HEK293 (cell line): ENCODE data around the gene NFXL1.

Experiments
- CTCF ChIA-PET: fragments of 350-600 bp; formaldehyde crosslinking; extraction: SDS; loops from one replicate; lab custom pipeline; 2021; ENCODE audit warnings: antibody characterized with exemption; lab: Yijun Ruan, JAX
- POLR2A ChIA-PET: fragments of 300-600 bp; formaldehyde crosslinking; extraction: SDS; loops from one replicate; lab custom pipeline; 2020; ENCODE audit warnings: antibody characterized with exemption, inconsistent platforms; lab: Yijun Ruan, JAX
- H3K27ac ChIP-seq: fragments of 200-500 bp; sonication (Bioruptor generic); 2 replicates; pipeline ENCODE4 v1.5.1; 2014; ENCODE audit warnings: low read depth, low read length, control low read depth, inconsistent platforms; ENCODE audit errors: extremely low read depth
- H3K36me3 ChIP-seq, 2 experiments: fragments of 200-500 bp in 1 of 2; sonication (Bioruptor generic) in 1 of 2; 1 replicate in 1 of 2; 2 replicates in 1 of 2; pipeline ENCODE4 v1.5.1; 2014 to 2017; ENCODE audit warnings: inconsistent platforms in 2 of 2, low read length in 2 of 2; ENCODE audit not compliant: control insufficient read depth in 2 of 2, insufficient read depth in 1 of 2
- H3K4me1 ChIP-seq: fragments of 200-500 bp; sonication (Bioruptor generic); 2 replicates; pipeline ENCODE4 v1.5.1; 2014; ENCODE audit warnings: mild to moderate bottlenecking, low read length, inconsistent platforms; ENCODE audit not compliant: control insufficient read depth, insufficient read depth
- H3K4me3 ChIP-seq: 2 replicates; pipeline ENCODE4 v1.5.1; 2011; ENCODE audit warnings: low read depth, mild to moderate bottlenecking, control low read depth, low read length, moderate library complexity
- H3K9me3 ChIP-seq: fragments of 200-500 bp; sonication (Bioruptor generic); 2 replicates; pipeline ENCODE4 v1.5.1; 2014; ENCODE audit warnings: low read depth, low read length, inconsistent platforms; ENCODE audit not compliant: control insufficient read depth, insufficient read depth
- BCL11B ChIP-seq: fragments of 450-650 bp; formaldehyde crosslinking; IDR thresholded peaks from 2 replicates; pipeline ENCODE4 v1.5.1; 2016; ENCODE audit warnings: low read depth, missing biosample characterization, missing genetic modification characterization
- GLIS1 ChIP-seq: fragments of 450-650 bp; formaldehyde crosslinking; IDR thresholded peaks from 2 replicates; pipeline ENCODE4 v1.5.1; 2016; ENCODE audit warnings: missing biosample characterization, missing genetic modification characterization
- HIC1 ChIP-seq: fragments of 450-650 bp; formaldehyde crosslinking; IDR thresholded peaks from 2 replicates; pipeline ENCODE4 v1.5.1; 2016; ENCODE audit warnings: missing biosample characterization, missing genetic modification characterization
- PBX3 ChIP-seq: sonication (generic); formaldehyde crosslinking; IDR thresholded peaks from 2 replicates; pipeline ENCODE4 v1.8.1; 2022; ENCODE audit warnings: mild to moderate bottlenecking, moderate library complexity, missing genetic modification reagents
- REST ChIP-seq: fragments of 450-650 bp; formaldehyde crosslinking; IDR thresholded peaks from 2 replicates; pipeline ENCODE4 v1.5.1; 2016; ENCODE audit warnings: missing biosample characterization, missing genetic modification characterization
- SCRT1 ChIP-seq: fragments of 450-650 bp; formaldehyde crosslinking; IDR thresholded peaks from 2 replicates; pipeline ENCODE4 v1.5.1; 2016; ENCODE audit warnings: missing biosample characterization, missing genetic modification characterization, borderline replicate concordance
- ZBTB1 ChIP-seq: fragments of 450-650 bp; formaldehyde crosslinking; IDR thresholded peaks from 2 replicates; pipeline ENCODE4 v1.5.1; 2016; ENCODE audit warnings: missing biosample characterization, missing genetic modification characterization
- ZBTB21 ChIP-seq: fragments of 450-650 bp; formaldehyde crosslinking; IDR thresholded peaks from 2 replicates; pipeline ENCODE4 v1.5.1; 2017; ENCODE audit warnings: missing biosample characterization, missing genetic modification characterization
- ZBTB7A ChIP-seq: fragments of 450-650 bp; formaldehyde crosslinking; IDR thresholded peaks from 2 replicates; pipeline ENCODE4 v1.5.1; 2016; ENCODE audit warnings: low read depth, missing biosample characterization, missing genetic modification characterization
- ZFHX2 ChIP-seq: fragments of 450-650 bp; formaldehyde crosslinking; conservative IDR thresholded peaks from 2 replicates; pipeline ENCODE4 v1.5.1; 2016; ENCODE audit warnings: missing biosample characterization, missing genetic modification characterization
- ZNF133 ChIP-seq: fragments of 450-650 bp; formaldehyde crosslinking; IDR thresholded peaks from 2 replicates; pipeline ENCODE4 v1.5.1; 2016; ENCODE audit warnings: missing biosample characterization, missing genetic modification characterization
- ZNF169 ChIP-seq: fragments of 450-650 bp; formaldehyde crosslinking; IDR thresholded peaks from 2 replicates; pipeline ENCODE4 v1.5.1; 2016; ENCODE audit warnings: missing biosample characterization, missing genetic modification characterization
- ZNF19 ChIP-seq: fragments of 450-650 bp; formaldehyde crosslinking; IDR thresholded peaks from 2 replicates; pipeline ENCODE4; 2016; ENCODE audit warnings: missing biosample characterization, missing genetic modification characterization, low read depth
- ZNF214 ChIP-seq: fragments of 450-650 bp; formaldehyde crosslinking; IDR thresholded peaks from 2 replicates; pipeline ENCODE4 v1.5.1; 2017; ENCODE audit warnings: missing biosample characterization, mild to moderate bottlenecking, missing genetic modification characterization, borderline replicate concordance
- ZNF23 ChIP-seq: fragments of 450-650 bp; formaldehyde crosslinking; IDR thresholded peaks from 2 replicates; pipeline ENCODE4 v1.5.1; 2016; ENCODE audit warnings: missing biosample characterization, missing genetic modification characterization, borderline replicate concordance
- ZNF274 ChIP-seq, 2 experiments: fragments of 200-500 bp in 1 of 2; fragments of 450-650 bp in 1 of 2; sonication (Bioruptor generic) in 1 of 2; formaldehyde crosslinking in 1 of 2; IDR thresholded peaks; 2 replicates each; pipeline versions ENCODE4 v1.5.1 to v1.6.1; 2014 to 2016; ENCODE audit warnings: borderline replicate concordance in 1 of 2, inconsistent platforms in 1 of 2, low read length in 1 of 2, missing biosample characterization in 1 of 2, missing genetic modification characterization in 1 of 2
- ZNF280C ChIP-seq: fragments of 450-650 bp; formaldehyde crosslinking; IDR thresholded peaks from 2 replicates; pipeline ENCODE4 v1.5.1; 2016; ENCODE audit warnings: missing biosample characterization, missing genetic modification characterization
- ZNF426 ChIP-seq: fragments of 450-650 bp; formaldehyde crosslinking; IDR thresholded peaks from 2 replicates; pipeline ENCODE4 v1.5.1; 2017; ENCODE audit warnings: missing biosample characterization, missing genetic modification characterization, mild to moderate bottlenecking, inconsistent platforms, moderate library complexity
- ZNF585B ChIP-seq: fragments of 450-650 bp; formaldehyde crosslinking; IDR thresholded peaks from 2 replicates; pipeline ENCODE4 v1.5.1; 2016; ENCODE audit warnings: missing biosample characterization, missing genetic modification characterization
- ZNF596 ChIP-seq: fragments of 450-650 bp; IDR thresholded peaks from 2 replicates; pipeline ENCODE4 v1.5.0; 2018; ENCODE audit warnings: missing biosample characterization, mild to moderate bottlenecking, missing genetic modification characterization, moderate library complexity
- ZNF692 ChIP-seq: fragments of 450-650 bp; formaldehyde crosslinking; IDR thresholded peaks from 2 replicates; pipeline ENCODE4 v1.5.1; 2016; ENCODE audit warnings: missing biosample characterization, missing genetic modification characterization
- ZNF701 ChIP-seq: fragments of 450-650 bp; formaldehyde crosslinking; IDR thresholded peaks from 2 replicates; pipeline ENCODE4 v1.5.1; 2016; ENCODE audit warnings: missing biosample characterization, missing genetic modification characterization
- ZNF777 ChIP-seq: fragments of 450-650 bp; formaldehyde crosslinking; IDR thresholded peaks from 2 replicates; pipeline ENCODE4 v1.5.1; 2017; ENCODE audit warnings: missing biosample characterization, missing genetic modification characterization, borderline replicate concordance
- ZNF830 ChIP-seq: fragments of 450-650 bp; IDR thresholded peaks from 2 replicates; pipeline ENCODE4 v1.5.0; 2018; ENCODE audit warnings: missing biosample characterization, missing genetic modification characterization, low read depth, mild to moderate bottlenecking, moderate library complexity

The NFXL1 gene

GRCh38 chr4:47876310-47876709 lies 38.1 kb downstream of the NFXL1 start:
- peaks cover 5 to 72% of the 10 kb centered on the region in 2 experiments; a peak in 2 of 3 replicates for H3K36me3 ChIP-seq
- no peak overlapping the region for H3K4me3 ChIP-seq
- H3K27ac ChIP-seq: no peak overlapping the region
- CTCF ChIA-PET: no interaction called here
- no peaks in the 10 kb centered on the region for H3K4me1 ChIP-seq
- H3K9me3 ChIP-seq: no peaks in the 10 kb centered on the region
- no peak for TF ChIP-seq REST
- no peak for TF ChIP-seq ZNF169 (tag by site-specific recombination)
- TF ChIP-seq ZBTB1: no peak
- TF ChIP-seq ZNF830 (tag by site-specific recombination): no peak
- TF ChIP-seq ZNF133: no peak
- TF ChIP-seq BCL11B (tag by site-specific recombination): no peak
- TF ChIP-seq PBX3 (CRISPR knock-in tag): no peak
- TF ChIP-seq ZFHX2 (tag by site-specific recombination): no peak
- TF ChIP-seq ZNF280C: no peak
- TF ChIP-seq ZNF214 (tag by site-specific recombination): no peak
- no peak for TF ChIP-seq ZNF585B (tag by site-specific recombination)
- TF ChIP-seq ZBTB21 (tag by site-specific recombination): no peak
- TF ChIP-seq, all 188 proteins: peak for 0
- POLR2A ChIA-PET: no interaction called here

GRCh38 chr4:47873877-47874541 lies 40.4 kb downstream of the NFXL1 start:
- no peaks in the 10 kb centered on the region for H3K9me3 ChIP-seq
- no peaks in the 10 kb centered on the region for H3K4me1 ChIP-seq
- ChIA-PET POLR2A (no interaction called here), CTCF (interaction anchor here (0.6 kb wide), 1 partner anchor 65 kb away, joined by 4 read pairs; no protein-coding TSS in a partner anchor)
- H3K4me3 ChIP-seq: no peak overlapping the region
- no peak overlapping the region for H3K27ac ChIP-seq
- H3K36me3 ChIP-seq: peaks cover 5 to 65% of the 10 kb centered on the region in 2 experiments; a peak in 2 of 3 replicates
- TF ChIP-seq GLIS1 (tag by site-specific recombination): no peak
- no peak for TF ChIP-seq SCRT1 (tag by site-specific recombination)
- TF ChIP-seq ZNF596 (tag by site-specific recombination): no peak
- no peak for TF ChIP-seq HIC1 (tag by site-specific recombination)
- no peak for TF ChIP-seq ZNF777 (tag by site-specific recombination)
- TF ChIP-seq ZNF19 (tag by site-specific recombination): no peak
- TF ChIP-seq ZNF426 (tag by site-specific recombination): no peak
- TF ChIP-seq ZBTB7A (tag by site-specific recombination): no peak
- no peak for TF ChIP-seq ZNF274 (IDR thresholded peaks at IDR 0.05; ENCODE audit: low read length)
- TF ChIP-seq ZNF274 (tag by site-specific recombination; IDR thresholded peaks at IDR 0.05; ENCODE audit: borderline replicate concordance): no peak
- TF ChIP-seq ZNF701 (tag by site-specific recombination): no peak
- TF ChIP-seq ZNF23: no peak
- TF ChIP-seq ZNF692 (tag by site-specific recombination): no peak
